GM12865 (cell line): Measurements from ENCODE around the gene COTL1.
A peak's percentile ranks its signal among the peaks of the same experiment; 100 is the strongest.

ENCODE experiments used
- DNase-seq: peaks from one replicate; pipeline ENCODE4 v3.0.0; 2010; ENCODE audit warnings: low read depth
- H3K4me3 ChIP-seq: 2 replicates; pipeline ENCODE4 v1.5.1; 2011; ENCODE audit warnings: mild to moderate bottlenecking, low read depth, low read length, control low read depth
- CTCF ChIP-seq: IDR thresholded peaks from 2 replicates; pipeline ENCODE4 v1.5.1; 2011; ENCODE audit warnings: low read length, control low read depth, low read depth, inconsistent platforms; ENCODE audit not compliant: insufficient read depth; ENCODE audit errors: missing control alignments

Gene COTL1

GRCh38 chr16:84589975-84590719 is 27.7 kb downstream of the COTL1 start:
- TF ChIP-seq CTCF: no peak
- no peak overlapping the region for H3K4me3 ChIP-seq
- DNase-seq: no peak

- DNase-seq: no peak
- H3K4me3 ChIP-seq: no peak overlapping the region
Observed at GRCh38 chr16:84588991-84589390, 28.9 kb downstream of the COTL1 start.

DNA sequence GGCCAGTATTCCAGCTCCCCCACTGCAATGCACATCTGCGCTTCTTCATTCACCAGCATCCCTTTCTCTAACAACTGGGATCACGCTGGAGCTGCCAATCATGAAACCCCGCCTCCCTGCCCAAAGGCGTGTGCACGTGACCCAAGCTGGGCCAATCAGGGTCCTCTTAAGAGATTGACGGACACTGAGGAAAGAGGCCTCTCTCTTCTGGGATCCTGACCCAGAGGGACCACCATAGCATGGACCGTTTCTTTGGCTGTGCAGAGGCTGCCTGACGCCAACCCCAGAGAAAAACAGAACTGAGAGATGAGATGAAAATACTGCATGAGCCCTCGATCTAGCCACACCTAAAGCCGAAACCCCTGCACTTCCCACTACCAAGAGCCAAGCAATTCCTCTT is 32.0 kb downstream of the COTL1 start:
- peak; percentile 65 for DNase-seq
- no peak for TF ChIP-seq CTCF
- peak overlapping the region; percentile 32 for H3K4me3 ChIP-seq

More at GRCh38 chr16:84588991-84589390, 28.9 kb downstream of the COTL1 start:
- no peak for TF ChIP-seq CTCF

DNA sequence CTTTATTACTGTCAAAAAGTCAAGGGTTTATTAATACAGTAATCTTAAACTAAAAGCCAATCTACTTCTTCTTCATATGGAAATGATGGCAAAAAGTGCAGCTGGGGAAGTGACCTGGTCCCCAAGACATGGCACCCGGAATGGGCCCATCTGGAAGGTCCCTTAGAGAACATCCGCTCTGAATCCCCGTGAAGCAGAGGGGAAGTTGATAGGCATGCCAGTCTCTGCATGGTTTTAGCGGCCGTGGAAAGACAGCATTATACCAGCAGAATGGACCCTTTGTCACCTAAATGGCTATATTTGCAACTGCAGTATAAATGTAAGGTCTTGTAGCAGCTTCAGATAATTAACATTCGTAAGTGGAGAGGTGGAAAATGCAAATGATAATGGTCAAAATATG is 32.4 kb downstream of the COTL1 start:
- H3K4me3 ChIP-seq: no peak overlapping the region
- TF ChIP-seq CTCF: no peak
- no peak for DNase-seq

DNA sequence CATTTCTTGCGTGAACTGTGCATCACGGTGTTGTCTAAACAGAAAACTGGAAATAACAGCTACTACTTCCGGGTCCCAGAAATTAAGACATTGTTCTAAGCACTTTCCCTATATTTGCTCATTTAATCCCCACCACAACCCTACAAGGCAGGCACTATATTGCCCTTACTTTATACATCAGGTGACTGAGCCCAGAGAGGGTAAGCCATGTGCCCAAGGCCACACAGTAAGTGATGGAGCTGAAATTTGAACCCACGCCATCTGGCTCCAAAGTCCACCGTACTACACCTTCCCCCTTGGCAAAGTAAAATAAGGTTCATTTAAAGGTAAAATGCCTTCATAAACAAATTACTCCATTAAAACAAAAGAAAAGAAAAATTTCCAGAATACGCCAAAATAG is 33.2 kb downstream of the COTL1 start:
- no peak for DNase-seq
- TF ChIP-seq CTCF: no peak

DNA sequence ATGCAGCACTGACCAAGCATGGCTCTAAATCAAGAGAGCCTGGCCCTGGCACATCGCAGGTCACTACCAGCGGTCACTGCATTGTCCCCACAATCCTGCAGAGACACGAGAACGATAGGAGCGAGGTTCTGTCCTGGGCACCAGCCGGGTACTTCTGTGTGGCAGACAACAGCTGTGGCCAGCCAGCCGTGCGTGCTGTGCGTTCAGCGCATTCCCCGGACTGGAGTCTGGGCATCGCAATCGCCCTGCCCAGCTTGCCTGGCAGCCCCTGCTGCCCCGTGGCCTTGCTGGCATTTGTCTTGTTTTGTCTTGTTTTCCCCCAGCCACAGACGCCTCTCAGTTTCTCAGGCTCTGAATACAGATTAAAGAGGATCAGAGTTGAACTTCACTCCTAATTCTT is 33.9 kb downstream of the COTL1 start:
- no peak for TF ChIP-seq CTCF

More for the DNA sequence above, 33.2 kb downstream of the COTL1 start:
- H3K4me3 ChIP-seq: no peak overlapping the region

More for the DNA sequence above, 33.9 kb downstream of the COTL1 start:
- no peak for DNase-seq
- H3K4me3 ChIP-seq: no peak overlapping the region
